ENCODE data around the gene FADS1. TPM values are rescaled to one million over a fixed set of nuclear protein-coding genes. Genes with fewer than 3 reads are reported as not detected.

FADS1 gene
- total and polyA plus RNA-seq, 2 of the 13 experiments (the other 11 are each of a cell fraction or from before 2014, with no cell fraction given): 91.8 to 108 TPM

DNA sequence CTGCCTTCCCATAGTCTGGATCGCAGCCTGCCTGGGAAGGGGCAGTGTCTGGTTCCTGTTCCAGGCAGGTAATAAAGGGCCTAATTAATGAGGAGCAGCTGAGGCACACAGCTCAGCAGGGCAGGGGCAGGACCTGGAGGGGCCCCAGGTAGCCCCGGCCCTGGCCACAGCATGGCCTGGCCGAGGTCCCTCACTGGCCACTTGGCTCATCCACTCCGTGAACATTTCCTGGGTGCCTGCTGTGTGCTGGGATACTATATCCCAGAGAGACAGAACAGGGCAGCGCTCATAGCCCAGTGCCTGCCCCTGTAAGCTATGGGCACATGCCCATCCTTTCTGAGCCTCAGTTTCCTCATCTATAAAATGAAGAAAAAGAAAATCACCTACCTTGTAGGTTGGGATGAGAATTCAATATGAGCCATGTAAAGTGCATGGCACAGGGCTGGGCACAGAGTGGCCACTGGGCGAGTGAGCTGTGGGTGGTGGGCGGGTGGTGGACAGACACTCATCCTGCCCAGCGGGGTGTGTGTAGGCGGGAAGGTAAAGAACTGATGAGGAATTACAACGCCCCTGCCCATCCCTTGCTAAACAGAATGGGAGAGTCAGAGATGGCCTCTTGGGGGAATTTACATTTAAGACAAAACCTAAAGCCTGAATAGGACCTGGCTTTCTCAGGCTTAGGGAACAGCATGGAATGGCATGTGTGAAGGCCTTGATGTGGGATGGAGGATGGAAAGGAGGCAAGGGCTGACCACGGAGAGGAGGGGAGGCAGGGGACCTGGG is 55.2 kb downstream of the FADS1 start:
- peaks cover 49% of the 10 kb centered on the region for H3K4me1 ChIP-seq (ENCODE audit: insufficient read depth, low read length)
- no peaks in the 10 kb centered on the region for H3K27me3 ChIP-seq (ENCODE audit: control insufficient read depth in 1 of 2, insufficient read depth in 2 of 2, low read length in 2 of 2)
- intact Hi-C loops (cut with micrococcal nuclease; ENCODE audit: unreplicated experiment) (no loop called here), in situ Hi-C loops (cut with HindIII; ENCODE audit: extremely low pct_ligation_motif_present, low pct_unique_long_range_greater_than_20kb) (no loop called here)
- H4K20me1 ChIP-seq (ENCODE audit: insufficient read depth, low read length): 0 out of 2 replicates have a peak, but pooled peaks cover 2% of the 10 kb centered on the region
- H2AFZ ChIP-seq (ENCODE audit: low read length): no peak overlapping the region
- 92% methylated on average over 10 of the region's 11 CpGs for WGBS (ENCODE audit: low lambda C conversion rate)
- no peak for DNase-seq (ENCODE audit: low spot score)
- peaks cover 31% of the 10 kb centered on the region for H3K79me2 ChIP-seq (ENCODE audit: insufficient read depth, low read length)
- no peaks in the 10 kb centered on the region for H3K9me3 ChIP-seq (ENCODE audit: low read length)
- ChIA-PET POLR2A (no interaction called here), CTCF (ENCODE audit: low intra/inter-chr PET ratio, low total read pairs) (no interaction called here)
- ATAC-seq: no peak
- no peak overlapping the region for H3K27ac ChIP-seq (ENCODE audit: extremely low read length, insufficient read depth, low read length)
- no peak overlapping the region for H3K4me2 ChIP-seq (ENCODE audit: low read depth, low read length)
- no peak overlapping the region for H3K4me3 ChIP-seq (replicated peaks in 1 of 3; ENCODE audit: insufficient read depth in 1 of 3, low read depth in 2 of 3, low read length in 3 of 3)
- no peak for FAIRE-seq
- no TSS peak for BruUV-seq (replicated peaks)
- no peaks in the 10 kb centered on the region; a peak in 1 of 5 replicates for H3K36me3 ChIP-seq (replicated peaks in 1 of 2; ENCODE audit: control insufficient read depth in 1 of 2, insufficient read depth in 2 of 2, low read length in 2 of 2)
- TF ChIP-seq ATF7 (IDR thresholded peaks at IDR 0.05) (no peak), ATF7 (CRISPR knock-in tag; IDR thresholded peaks at IDR 0.05) (no peak), ZNF34 (CRISPR knock-in tag; IDR thresholded peaks at IDR 0.05; ENCODE audit: borderline replicate concordance) (no peak)
- H3K9ac ChIP-seq (ENCODE audit: insufficient read depth, low read depth, low read length): no peak overlapping the region

DNA sequence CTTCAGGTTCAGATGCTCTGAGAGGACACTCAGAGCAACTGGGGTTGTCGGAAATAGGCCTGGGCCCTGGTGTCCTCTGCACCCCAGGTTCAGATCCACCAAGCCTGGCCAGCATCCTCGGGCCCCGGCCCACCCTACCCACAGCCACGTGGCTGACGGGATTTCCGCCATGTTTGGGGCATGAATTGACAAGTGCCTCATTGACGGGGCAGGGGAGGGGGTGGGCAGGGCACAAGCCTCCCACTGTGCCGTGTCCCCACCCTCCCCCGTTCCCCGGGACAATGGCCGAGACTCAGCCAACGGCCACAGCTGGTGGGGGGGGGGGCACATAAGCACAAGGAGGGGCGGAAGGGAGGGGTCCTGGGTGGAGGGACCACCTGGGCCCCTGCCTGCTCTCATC is 55.9 kb downstream of the FADS1 start:
- ChIA-PET CTCF (ENCODE audit: low intra/inter-chr PET ratio, low total read pairs) (no interaction called here), POLR2A (no interaction called here)
- 93% methylated on average over 9 of the region's 13 CpGs for WGBS (ENCODE audit: low lambda C conversion rate)
- TF ChIP-seq, protein P1, sequence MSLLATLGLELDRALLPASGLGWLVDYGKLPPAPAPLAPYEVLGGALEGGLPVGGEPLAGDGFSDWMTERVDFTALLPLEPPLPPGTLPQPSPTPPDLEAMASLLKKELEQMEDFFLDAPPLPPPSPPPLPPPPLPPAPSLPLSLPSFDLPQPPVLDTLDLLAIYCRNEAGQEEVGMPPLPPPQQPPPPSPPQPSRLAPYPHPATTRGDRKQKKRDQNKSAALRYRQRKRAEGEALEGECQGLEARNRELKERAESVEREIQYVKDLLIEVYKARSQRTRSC (CRISPR knock-in tag; IDR thresholded peaks at IDR 0.05; ENCODE audit: low read depth): no peak
- TF ChIP-seq EEA1 (CRISPR knock-in tag; IDR thresholded peaks at IDR 0.05; ENCODE audit: borderline replicate concordance) (no peak), MAZ (IDR thresholded peaks at IDR 0.05; ENCODE audit: borderline replicate concordance, low read depth, low read length) (no peak), MAZ (CRISPR knock-in tag; IDR thresholded peaks at IDR 0.05; ENCODE audit: low read depth) (no peak), TBP (CRISPR knock-in tag; IDR thresholded peaks at IDR 0.05) (no peak), KDM5A (IDR thresholded peaks at IDR 0.05; ENCODE audit: borderline replicate concordance, low read length) (no peak), SAFB2 (CRISPR knock-in tag; IDR thresholded peaks at IDR 0.05; ENCODE audit: borderline replicate concordance, low read depth) (no peak)
- TF ChIP-seq, protein P2, sequence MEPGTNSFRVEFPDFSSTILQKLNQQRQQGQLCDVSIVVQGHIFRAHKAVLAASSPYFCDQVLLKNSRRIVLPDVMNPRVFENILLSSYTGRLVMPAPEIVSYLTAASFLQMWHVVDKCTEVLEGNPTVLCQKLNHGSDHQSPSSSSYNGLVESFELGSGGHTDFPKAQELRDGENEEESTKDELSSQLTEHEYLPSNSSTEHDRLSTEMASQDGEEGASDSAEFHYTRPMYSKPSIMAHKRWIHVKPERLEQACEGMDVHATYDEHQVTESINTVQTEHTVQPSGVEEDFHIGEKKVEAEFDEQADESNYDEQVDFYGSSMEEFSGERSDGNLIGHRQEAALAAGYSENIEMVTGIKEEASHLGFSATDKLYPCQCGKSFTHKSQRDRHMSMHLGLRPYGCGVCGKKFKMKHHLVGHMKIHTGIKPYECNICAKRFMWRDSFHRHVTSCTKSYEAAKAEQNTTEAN (CRISPR knock-in tag; conservative IDR thresholded peaks at IDR 0.05): no peak
- TF ChIP-seq, protein P3, sequence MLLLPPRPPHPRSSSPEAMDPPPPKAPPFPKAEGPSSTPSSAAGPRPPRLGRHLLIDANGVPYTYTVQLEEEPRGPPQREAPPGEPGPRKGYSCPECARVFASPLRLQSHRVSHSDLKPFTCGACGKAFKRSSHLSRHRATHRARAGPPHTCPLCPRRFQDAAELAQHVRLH (CRISPR knock-in tag; IDR thresholded peaks at IDR 0.05; ENCODE audit: borderline replicate concordance, low read depth): no peak
- no peak for DNase-seq (ENCODE audit: low spot score)
- no peaks in the 10 kb centered on the region for H3K27me3 ChIP-seq (ENCODE audit: control insufficient read depth in 1 of 2, insufficient read depth in 2 of 2, low read length in 2 of 2)
- ATAC-seq: no peak
- no peak for FAIRE-seq
- no peak overlapping the region for H3K4me2 ChIP-seq (ENCODE audit: low read depth, low read length)
- no peak overlapping the region for H3K27ac ChIP-seq (ENCODE audit: extremely low read length, insufficient read depth, low read length)
- H2AFZ ChIP-seq (ENCODE audit: low read length): no peak overlapping the region
- no peak overlapping the region for H3K9ac ChIP-seq (ENCODE audit: insufficient read depth, low read depth, low read length)
- in situ Hi-C loops (cut with HindIII; ENCODE audit: extremely low pct_ligation_motif_present, low pct_unique_long_range_greater_than_20kb) (no loop called here), intact Hi-C loops (cut with micrococcal nuclease; ENCODE audit: unreplicated experiment) (no loop called here)
- no peak overlapping the region for H3K4me3 ChIP-seq (replicated peaks in 1 of 3; ENCODE audit: insufficient read depth in 1 of 3, low read depth in 2 of 3, low read length in 3 of 3)
- no peaks in the 10 kb centered on the region; a peak in 1 of 5 replicates for H3K36me3 ChIP-seq (replicated peaks in 1 of 2; ENCODE audit: control insufficient read depth in 1 of 2, insufficient read depth in 2 of 2, low read length in 2 of 2)
- H3K79me2 ChIP-seq (ENCODE audit: insufficient read depth, low read length): peaks cover 36% of the 10 kb centered on the region
- H3K9me3 ChIP-seq (ENCODE audit: low read length): no peaks in the 10 kb centered on the region
- peaks cover 49% of the 10 kb centered on the region for H3K4me1 ChIP-seq (ENCODE audit: insufficient read depth, low read length)
- H4K20me1 ChIP-seq (ENCODE audit: insufficient read depth, low read length): 0 out of 2 replicates have a peak, but pooled peaks cover 2% of the 10 kb centered on the region
- BruUV-seq (replicated peaks): no TSS peak

Data from HepG2 (cell line).